Keratinocyte (primary cell): ENCODE data around the gene REV3L. TPM values are rescaled to one million over a fixed set of nuclear protein-coding genes. Genes with fewer than 3 reads are reported as not detected.

Source experiments
- DNase-seq: peaks from one replicate; pipeline ENCODE4 v3.0.0-alpha.2; 2011; ENCODE audit warnings: low read depth, missing footprints, low spot score
- FAIRE-seq: peaks from 2 replicates; lab custom pipeline; 2011; peaks lifted over from hg19 to GRCh38; lab: Jason Lieb, UNC
- H2AFZ ChIP-seq: 2 replicates; pipeline ENCODE4 v1.6.0; 2012; ENCODE audit warnings: low read length, control low read depth, inconsistent platforms; ENCODE audit not compliant: control insufficient read depth
- H3K27ac ChIP-seq: 2 replicates; pipeline ENCODE4 v1.5.1; 2011; ENCODE audit warnings: low read length; ENCODE audit not compliant: control insufficient read depth, insufficient read depth
- H3K27me3 ChIP-seq: 3 replicates; pipeline ENCODE4 v1.6.0; 2011; ENCODE audit warnings: low read length; ENCODE audit not compliant: control insufficient read depth, insufficient read depth; ENCODE audit errors: extremely low read depth
- H3K36me3 ChIP-seq, 2 experiments: 2 replicates in 1 of 2; 3 replicates in 1 of 2; pipeline ENCODE4 v1.5.1; 2011; ENCODE audit warnings: low read length in 2 of 2, mild to moderate bottlenecking in 1 of 2; ENCODE audit not compliant: control insufficient read depth in 2 of 2, insufficient read depth in 2 of 2; ENCODE audit errors: extremely low read depth in 1 of 2
- H3K4me1 ChIP-seq: 3 replicates; pipeline ENCODE4 v1.5.1; 2011; ENCODE audit warnings: low read length; ENCODE audit not compliant: control insufficient read depth, insufficient read depth; ENCODE audit errors: extremely low read depth
- H3K4me2 ChIP-seq: 3 replicates; pipeline ENCODE4 v1.6.0; 2011; ENCODE audit warnings: low read depth, low read length; ENCODE audit not compliant: control insufficient read depth, insufficient read depth; ENCODE audit errors: extremely low read depth
- H3K4me3 ChIP-seq, 3 experiments: fragments of 200-600 bp in 1 of 3; sonication (generic) in 1 of 3; 2 replicates in 2 of 3; 3 replicates in 1 of 3; pipeline ENCODE4 v1.5.1; 2011 to 2016; ENCODE audit warnings: low read length in 3 of 3, mild to moderate bottlenecking in 3 of 3, control low read depth in 2 of 3, inconsistent platforms in 1 of 3, low read depth in 1 of 3, mixed read lengths in 1 of 3, mixed run types in 1 of 3, moderate library complexity in 1 of 3; ENCODE audit not compliant: control insufficient read depth in 2 of 3, insufficient read depth in 2 of 3; ENCODE audit errors: extremely low read depth in 1 of 3
- H3K79me2 ChIP-seq: 2 replicates; pipeline ENCODE4 v1.6.0; 2012; ENCODE audit warnings: low read length; ENCODE audit not compliant: control insufficient read depth, insufficient read depth
- H3K9ac ChIP-seq: 3 replicates; pipeline ENCODE4 v1.6.0; 2011; ENCODE audit warnings: low read length; ENCODE audit not compliant: control insufficient read depth, insufficient read depth; ENCODE audit errors: extremely low read depth
- H3K9me1 ChIP-seq: 3 replicates; pipeline ENCODE4 v1.6.0; 2011; ENCODE audit warnings: low read length; ENCODE audit not compliant: control insufficient read depth, insufficient read depth; ENCODE audit errors: extremely low read depth
- H3K9me3 ChIP-seq: 2 replicates; pipeline ENCODE4 v1.5.1; 2012; ENCODE audit warnings: low read depth, low read length; ENCODE audit not compliant: control insufficient read depth
- H4K20me1 ChIP-seq: 3 replicates; pipeline ENCODE4 v1.6.0; 2011; ENCODE audit warnings: low read length; ENCODE audit not compliant: control insufficient read depth, insufficient read depth; ENCODE audit errors: extremely low read depth
- CTCF ChIP-seq, 3 experiments: IDR thresholded peaks in 1 of 3; conservative IDR thresholded peaks in 1 of 3; optimal IDR thresholded peaks in 1 of 3; 2 replicates in 2 of 3; 3 replicates in 1 of 3; pipeline versions ENCODE3 to v1.5.1; 2011; ENCODE audit warnings: low read length in 3 of 3, mild to moderate bottlenecking in 3 of 3, moderate library complexity in 2 of 3, control low read depth in 1 of 3, inconsistent platforms in 1 of 3; ENCODE audit not compliant: insufficient read depth in 2 of 3; ENCODE audit errors: extremely low read depth in 1 of 3
- EZH2 ChIP-seq: IDR thresholded peaks from one replicate; pipeline ENCODE4 v1.6.1; 2012; ENCODE audit warnings: inconsistent platforms, mild to moderate bottlenecking, low read length, moderate library complexity
- dilution Hi-C: fragments of 300-500 bp; cut with MboI; formaldehyde crosslinking; loops from one replicate; pipeline ENCODE4 v1.7.0; 2020; ENCODE audit warnings: low sequenced_read_pairs; ENCODE audit not compliant: extremely low pct_ligation_motif_present
- polyA plus RNA-seq, 5 experiments: library from polyadenylated mRNA; depleted of rRNA in 3 of 5; stranded (reverse) in 3 of 5; stranded (forward) in 1 of 5; unstranded in 1 of 5; fragments of >200 nt; gene quantifications; 1 replicate in 1 of 5; 2 replicates in 3 of 5; 3 replicates in 1 of 5; pipeline versions ENCODE4 v1.2.1 to v1.2.3, GENCODE V29; 2011 to 2012; ENCODE audit warnings: missing spikeins in 2 of 5, low read depth in 1 of 5, low replicate concordance in 1 of 5

The REV3L gene
- polyA plus RNA-seq, 1 donor (not counting 4 experiments of a cell fraction or from before 2014, with no cell fraction given) = 9.5 TPM

DNA sequence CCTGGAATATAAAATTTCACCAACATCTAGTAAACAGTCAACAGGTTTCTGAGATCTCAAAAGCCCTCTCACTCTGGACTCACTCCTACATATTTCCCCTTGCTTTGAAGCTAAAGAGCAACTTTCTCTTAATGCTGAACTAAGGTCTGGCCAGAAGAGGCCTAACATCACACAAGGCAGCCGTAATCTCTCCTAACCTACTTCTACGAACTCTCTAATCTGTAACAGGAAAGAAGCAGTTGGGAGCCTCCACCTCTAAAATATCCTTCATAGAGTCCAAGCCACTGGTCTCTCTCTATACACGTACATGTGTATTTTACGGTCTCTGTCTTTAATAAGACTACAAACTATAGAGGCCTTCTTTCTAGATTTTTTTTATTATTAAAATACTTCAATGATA is 72.0 kb downstream of the REV3L start:
- H3K4me3 ChIP-seq = no peak overlapping the region
- no peaks in the 10 kb centered on the region for H3K9me1 ChIP-seq
- no peaks in the 10 kb centered on the region for H3K27me3 ChIP-seq
- FAIRE-seq (no peak), DNase-seq (no peak)
- no peaks in the 10 kb centered on the region for H3K4me1 ChIP-seq
- H4K20me1 ChIP-seq = no peaks in the 10 kb centered on the region
- TF ChIP-seq CTCF (optimal IDR thresholded peaks at IDR 0.05 in 1 of 3, IDR thresholded peaks at IDR 0.05 in 1 of 3, conservative IDR thresholded peaks at IDR 0.05 in 1 of 3; ENCODE audit: extremely low read depth in 1 of 3, insufficient read depth in 2 of 3, low read length in 3 of 3) = no peak
- no peak for TF ChIP-seq EZH2
- peaks cover 0 to 2% of the 10 kb centered on the region in 2 experiments for H3K36me3 ChIP-seq
- dilution Hi-C loops = no loop called here
- no peaks in the 10 kb centered on the region for H3K9me3 ChIP-seq
- no peak overlapping the region for H3K9ac ChIP-seq
- H3K4me2 ChIP-seq = no peak overlapping the region
- no peak overlapping the region for H3K27ac ChIP-seq
- no peaks in the 10 kb centered on the region for H3K79me2 ChIP-seq
- no peak overlapping the region for H2AFZ ChIP-seq

- dilution Hi-C loops = no loop called here
- no peak overlapping the region for H3K9ac ChIP-seq
- H3K27me3 ChIP-seq = no peaks in the 10 kb centered on the region
- H2AFZ ChIP-seq = no peak overlapping the region
- DNase-seq = no peak
- no peaks in the 10 kb centered on the region for H4K20me1 ChIP-seq
- no peaks in the 10 kb centered on the region for H3K9me3 ChIP-seq
- no peak overlapping the region for H3K27ac ChIP-seq
- peaks cover 0 to 2% of the 10 kb centered on the region in 2 experiments for H3K36me3 ChIP-seq
- no peak overlapping the region for H3K4me3 ChIP-seq
- H3K79me2 ChIP-seq = no peaks in the 10 kb centered on the region
- H3K9me1 ChIP-seq = no peaks in the 10 kb centered on the region
- no peak for TF ChIP-seq CTCF (optimal IDR thresholded peaks at IDR 0.05 in 1 of 3, IDR thresholded peaks at IDR 0.05 in 1 of 3, conservative IDR thresholded peaks at IDR 0.05 in 1 of 3; ENCODE audit: extremely low read depth in 1 of 3, insufficient read depth in 2 of 3, low read length in 3 of 3)
- TF ChIP-seq EZH2 = no peak
- no peak overlapping the region for H3K4me2 ChIP-seq
- FAIRE-seq = no peak
- no peaks in the 10 kb centered on the region for H3K4me1 ChIP-seq
Observed at GRCh38 chr6:111410371-111410770, 72.6 kb downstream of the REV3L start.
